Right renal cortex interstitium (tissue), 3 donors: ENCODE measurements around the gene IZUMO4. TPM values are rescaled to one million over a fixed set of nuclear protein-coding genes. Genes with fewer than 3 reads are reported as not detected.

ENCODE experiments used
- DNase-seq, 3 donors: peaks; one replicate each; pipeline ENCODE4 v3.0.0-alpha.2; 2013; ENCODE audit warnings: low read depth in 3 of 3, low spot score in 2 of 3
- polyA plus RNA-seq, 3 donors: library from polyadenylated mRNA; unstranded; fragments of 120-200 nt; gene quantifications; one replicate each; pipeline ENCODE4 v1.2.1, GENCODE V29; 2013; ENCODE audit not compliant: insufficient read length in 3 of 3

IZUMO4 gene
- polyA plus RNA-seq: 1 to 10 TPM; 3.6 to 6.1 (median 5.7) TPM

- peak; percentile 84 to 95 (median 95) for DNase-seq
Measured at GRCh38 chr19:2096480-2097202, at the start of gene IZUMO4. IZUMO4 (plus strand) TSS chr19:2096915; CDS start chr19:2096946, 31 bp downstream.

GRCh38 chr19:2047076-2047448, 49.7 kb upstream of the IZUMO4 start:
- no peak for DNase-seq

- DNase-seq: no peak
Measured at GRCh38 chr19:2047449-2048103, 49.1 kb upstream of the IZUMO4 start.

GRCh38 chr19:2048104-2048958, 48.4 kb upstream of the IZUMO4 start:
- no peak for DNase-seq

GRCh38 chr19:2048959-2049740, 47.6 kb upstream of the IZUMO4 start:
- no peak for DNase-seq

GRCh38 chr19:2049741-2050348, 46.9 kb upstream of the IZUMO4 start:
- DNase-seq: no peak

GRCh38 chr19:2050349-2050990, 46.2 kb upstream of the IZUMO4 start:
- no peak for DNase-seq

GRCh38 chr19:2050991-2051772, 45.5 kb upstream of the IZUMO4 start, which contains the start of gene MKNK2:
MKNK2 (minus strand) TSS chr19:2051244; CDS start chr19:2050851, 393 bp downstream.
- peak in 2 of 3 donors; percentile 75 to 78 for DNase-seq

- DNase-seq: no peak
Measured at GRCh38 chr19:2051773-2052704, 44.7 kb upstream of the IZUMO4 start.

GRCh38 chr19:2053601-2054389, 42.9 kb upstream of the IZUMO4 start:
- DNase-seq: no peak

- no peak for DNase-seq
Measured at GRCh38 chr19:2054763-2055162, 42.0 kb upstream of the IZUMO4 start.

GRCh38 chr19:2055931-2056836, 40.5 kb upstream of the IZUMO4 start:
- DNase-seq: no peak

GRCh38 chr19:2056837-2057192, 39.9 kb upstream of the IZUMO4 start:
- DNase-seq: no peak

GRCh38 chr19:2057484-2058469, 38.9 kb upstream of the IZUMO4 start:
- DNase-seq: no peak
